ENCODE data around the gene TLR4.

DNA sequence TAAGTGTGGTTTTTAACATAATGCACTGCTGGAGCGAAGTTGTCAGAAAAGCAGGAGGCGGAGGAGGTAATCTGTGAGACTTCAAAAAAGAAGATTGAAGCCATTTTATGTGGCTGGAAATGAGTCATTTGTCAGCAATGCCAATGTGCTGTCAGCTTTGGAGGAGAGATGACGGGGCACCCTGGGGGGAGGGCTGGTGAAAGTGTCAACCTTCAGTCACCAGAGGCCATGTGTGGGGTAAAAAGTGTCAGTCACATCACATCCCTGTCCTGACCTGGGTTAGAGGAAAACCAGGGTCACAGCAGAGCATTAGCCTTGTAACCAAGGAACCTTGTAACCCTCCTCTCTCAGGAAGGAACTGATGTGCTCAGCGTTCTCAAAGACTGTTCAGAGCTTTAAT, 59.1 kb downstream of the TLR4 start:
- TF ChIP-seq, protein P1, sequence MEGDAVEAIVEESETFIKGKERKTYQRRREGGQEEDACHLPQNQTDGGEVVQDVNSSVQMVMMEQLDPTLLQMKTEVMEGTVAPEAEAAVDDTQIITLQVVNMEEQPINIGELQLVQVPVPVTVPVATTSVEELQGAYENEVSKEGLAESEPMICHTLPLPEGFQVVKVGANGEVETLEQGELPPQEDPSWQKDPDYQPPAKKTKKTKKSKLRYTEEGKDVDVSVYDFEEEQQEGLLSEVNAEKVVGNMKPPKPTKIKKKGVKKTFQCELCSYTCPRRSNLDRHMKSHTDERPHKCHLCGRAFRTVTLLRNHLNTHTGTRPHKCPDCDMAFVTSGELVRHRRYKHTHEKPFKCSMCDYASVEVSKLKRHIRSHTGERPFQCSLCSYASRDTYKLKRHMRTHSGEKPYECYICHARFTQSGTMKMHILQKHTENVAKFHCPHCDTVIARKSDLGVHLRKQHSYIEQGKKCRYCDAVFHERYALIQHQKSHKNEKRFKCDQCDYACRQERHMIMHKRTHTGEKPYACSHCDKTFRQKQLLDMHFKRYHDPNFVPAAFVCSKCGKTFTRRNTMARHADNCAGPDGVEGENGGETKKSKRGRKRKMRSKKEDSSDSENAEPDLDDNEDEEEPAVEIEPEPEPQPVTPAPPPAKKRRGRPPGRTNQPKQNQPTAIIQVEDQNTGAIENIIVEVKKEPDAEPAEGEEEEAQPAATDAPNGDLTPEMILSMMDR (conservative IDR thresholded peaks at IDR 0.05; ENCODE audit: low read length), result no peak
- TF ChIP-seq EZH2phosphoT487 (IDR thresholded peaks at IDR 0.05; ENCODE audit: borderline replicate concordance, low read depth, low read length), result no peak
